Measurements from ENCODE around the gene ESR1.

The ESR1 gene

DNA sequence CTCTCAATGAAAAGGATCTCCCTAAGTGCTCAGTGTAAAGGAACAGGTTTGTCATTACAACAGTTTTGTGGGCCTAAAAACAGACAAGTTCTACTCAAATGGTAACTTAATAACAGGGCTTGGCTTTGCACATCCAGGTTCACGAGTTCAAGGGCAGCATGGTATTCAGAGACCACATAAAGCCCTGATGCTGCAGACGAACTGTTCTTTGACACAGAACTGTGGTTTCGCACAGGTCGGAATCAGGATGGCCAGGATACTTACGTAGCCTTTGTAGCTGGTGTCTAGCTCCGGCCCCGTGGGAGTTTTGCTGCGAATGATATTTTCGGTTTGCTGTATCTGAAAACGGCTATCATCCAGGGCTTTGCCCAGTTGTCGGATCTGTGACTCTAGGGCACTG is 335.9 kb downstream of the ESR1 start:
- no peak overlapping the region for H3K4me3 ChIP-seq (ENCODE audit: low read depth, low read length)
- TF ChIP-seq, protein P1, sequence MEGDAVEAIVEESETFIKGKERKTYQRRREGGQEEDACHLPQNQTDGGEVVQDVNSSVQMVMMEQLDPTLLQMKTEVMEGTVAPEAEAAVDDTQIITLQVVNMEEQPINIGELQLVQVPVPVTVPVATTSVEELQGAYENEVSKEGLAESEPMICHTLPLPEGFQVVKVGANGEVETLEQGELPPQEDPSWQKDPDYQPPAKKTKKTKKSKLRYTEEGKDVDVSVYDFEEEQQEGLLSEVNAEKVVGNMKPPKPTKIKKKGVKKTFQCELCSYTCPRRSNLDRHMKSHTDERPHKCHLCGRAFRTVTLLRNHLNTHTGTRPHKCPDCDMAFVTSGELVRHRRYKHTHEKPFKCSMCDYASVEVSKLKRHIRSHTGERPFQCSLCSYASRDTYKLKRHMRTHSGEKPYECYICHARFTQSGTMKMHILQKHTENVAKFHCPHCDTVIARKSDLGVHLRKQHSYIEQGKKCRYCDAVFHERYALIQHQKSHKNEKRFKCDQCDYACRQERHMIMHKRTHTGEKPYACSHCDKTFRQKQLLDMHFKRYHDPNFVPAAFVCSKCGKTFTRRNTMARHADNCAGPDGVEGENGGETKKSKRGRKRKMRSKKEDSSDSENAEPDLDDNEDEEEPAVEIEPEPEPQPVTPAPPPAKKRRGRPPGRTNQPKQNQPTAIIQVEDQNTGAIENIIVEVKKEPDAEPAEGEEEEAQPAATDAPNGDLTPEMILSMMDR (IDR thresholded peaks at IDR 0.05; ENCODE audit: borderline replicate concordance, insufficient read depth, low read depth, low read length): no peak

DNA sequence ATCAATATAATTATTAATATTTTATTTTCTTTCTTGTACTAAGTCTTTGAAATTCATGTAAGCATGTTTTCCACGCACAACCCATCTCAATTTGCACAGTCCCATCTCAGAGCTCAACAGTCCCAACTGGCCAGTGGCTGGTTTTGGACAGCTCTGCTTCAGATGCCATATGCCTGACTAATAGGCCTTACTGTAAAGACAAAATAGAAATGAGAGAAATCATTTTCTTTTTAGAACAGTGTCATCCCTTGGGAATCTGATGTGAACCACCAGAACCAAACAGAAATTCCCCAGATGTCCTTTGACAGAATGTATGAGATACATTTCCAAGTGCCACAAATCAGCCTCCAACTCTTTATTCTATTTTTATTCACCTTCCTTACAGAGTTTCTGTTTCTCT is 338.9 kb downstream of the ESR1 start:
- TF ChIP-seq, protein P1 (IDR thresholded peaks at IDR 0.05; ENCODE audit: borderline replicate concordance, insufficient read depth, low read depth, low read length): no peak
- no peak overlapping the region for H3K4me3 ChIP-seq (ENCODE audit: low read depth, low read length)

DNA sequence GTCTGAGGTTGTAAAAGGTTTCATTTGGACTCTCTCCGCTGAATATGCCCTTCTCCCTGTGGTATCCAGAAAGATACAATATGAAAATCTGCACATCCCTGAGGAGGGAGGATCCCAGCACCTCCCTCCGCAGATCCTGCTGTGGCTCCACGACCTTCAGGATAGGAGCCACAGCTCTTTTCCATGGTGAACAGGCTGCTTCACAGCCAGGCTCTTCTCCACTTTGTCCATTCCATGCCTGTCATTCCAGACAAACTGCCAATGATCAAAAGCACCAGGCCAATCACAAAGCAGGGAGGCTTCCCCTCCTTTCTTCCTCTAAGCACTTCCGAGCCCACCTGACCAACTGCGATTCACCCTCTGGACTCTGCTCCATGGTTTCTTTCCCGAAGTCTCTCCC is 339.8 kb downstream of the ESR1 start:
- H3K4me3 ChIP-seq (ENCODE audit: low read depth, low read length): no peak overlapping the region
- TF ChIP-seq, protein P1 (IDR thresholded peaks at IDR 0.05; ENCODE audit: borderline replicate concordance, insufficient read depth, low read depth, low read length): no peak

DNA sequence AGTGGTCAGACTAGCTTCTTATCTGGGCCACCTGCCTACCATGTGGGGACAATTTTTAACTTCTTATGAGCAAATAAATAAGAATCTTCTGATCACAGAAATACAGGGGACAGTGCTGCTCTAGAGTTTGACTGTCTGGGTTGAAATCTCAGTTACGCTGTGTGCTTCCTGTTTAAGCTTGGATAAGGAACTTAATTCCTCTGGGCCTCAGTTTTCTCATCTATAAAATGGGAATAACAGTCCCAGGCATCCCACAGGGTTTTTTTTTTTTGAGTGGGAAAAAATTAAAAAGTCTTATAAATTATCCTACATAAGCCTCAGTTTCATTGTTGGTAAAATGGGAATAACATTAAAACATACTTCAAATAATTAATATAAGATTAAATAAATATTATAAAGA is 340.9 kb downstream of the ESR1 start:
- TF ChIP-seq, protein P1 (IDR thresholded peaks at IDR 0.05; ENCODE audit: borderline replicate concordance, insufficient read depth, low read depth, low read length): no peak
- no peak overlapping the region for H3K4me3 ChIP-seq (ENCODE audit: low read depth, low read length)

DNA sequence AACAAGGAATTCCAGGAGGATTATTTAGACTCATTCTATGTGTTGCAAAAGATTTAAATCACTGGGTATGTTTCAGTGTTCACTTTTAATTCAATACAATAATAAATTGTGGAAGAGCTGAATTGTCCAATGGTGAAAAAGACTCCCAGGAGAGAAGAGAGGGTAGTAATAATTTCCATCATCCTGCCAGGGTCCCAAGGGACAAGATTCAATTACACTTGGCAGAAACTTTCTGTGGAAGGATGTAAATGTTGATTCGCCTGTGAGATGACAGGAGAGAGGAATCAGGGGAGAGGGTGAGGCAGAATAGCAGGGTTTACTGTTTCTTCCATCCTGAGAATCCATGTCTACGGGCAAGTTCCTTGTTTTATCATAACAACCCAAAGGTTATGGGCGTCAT is 342.7 kb downstream of the ESR1 start:
- TF ChIP-seq, protein P1 (IDR thresholded peaks at IDR 0.05; ENCODE audit: borderline replicate concordance, insufficient read depth, low read depth, low read length): no peak
- no peak overlapping the region for H3K4me3 ChIP-seq (ENCODE audit: low read depth, low read length)

DNA sequence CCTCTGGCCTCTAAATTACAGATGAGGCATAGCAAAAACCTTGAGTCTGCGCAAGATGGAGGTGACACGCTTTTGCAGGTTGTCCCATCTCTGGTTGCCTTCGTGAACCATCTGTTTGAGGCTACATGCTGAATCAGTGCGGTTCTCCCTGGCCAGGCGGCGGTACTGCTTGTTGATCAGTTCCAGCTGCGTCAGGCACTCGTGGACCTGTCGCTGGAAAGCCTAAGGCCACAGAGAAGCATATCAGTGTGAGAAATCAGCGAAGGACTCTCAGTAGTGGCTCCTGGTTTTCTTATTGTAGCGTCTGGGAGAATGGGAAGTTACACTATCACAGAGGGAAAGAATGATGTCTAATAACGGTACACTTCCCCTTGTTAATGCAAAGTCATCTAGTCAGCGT is 344.4 kb downstream of the ESR1 start:
- TF ChIP-seq, protein P1 (IDR thresholded peaks at IDR 0.05; ENCODE audit: borderline replicate concordance, insufficient read depth, low read depth, low read length): no peak
- no peak overlapping the region for H3K4me3 ChIP-seq (ENCODE audit: low read depth, low read length)

DNA sequence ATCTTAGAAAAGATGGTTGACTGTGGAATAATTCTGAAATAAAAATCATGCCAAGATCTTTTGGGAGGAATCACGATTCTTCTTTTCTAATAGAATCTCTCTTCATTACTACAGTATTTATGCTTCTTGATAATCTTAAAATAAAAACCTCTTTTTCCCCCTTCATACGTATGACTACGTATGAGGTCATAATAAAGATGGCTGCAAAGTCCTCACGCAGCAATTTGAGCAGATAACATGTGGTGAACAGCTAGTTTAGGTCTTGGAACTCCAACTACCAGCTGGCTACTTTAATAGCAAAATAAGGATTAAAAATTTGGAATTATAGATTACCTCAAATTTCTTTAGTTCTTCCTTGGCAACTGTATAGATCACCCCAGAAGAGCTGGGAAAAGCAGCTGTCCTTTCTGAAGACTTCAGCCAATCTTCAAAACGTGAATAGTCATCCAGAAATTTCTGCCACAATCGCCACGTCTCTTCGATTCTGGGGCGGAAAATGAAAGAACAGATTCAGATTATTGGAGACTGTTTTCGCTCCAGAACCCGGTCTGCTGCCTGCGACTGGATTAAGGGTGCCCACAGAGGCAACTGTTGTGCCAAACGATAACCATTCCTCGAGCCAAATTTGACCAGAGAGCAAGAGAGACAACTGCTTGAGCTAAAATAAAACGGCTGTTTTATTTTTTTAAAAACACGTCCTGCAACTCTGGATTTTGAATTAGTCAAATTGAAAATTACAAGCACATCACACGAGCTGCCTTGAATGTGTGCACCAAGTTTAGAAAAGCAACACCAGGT is 347.3 kb downstream of the ESR1 start:
- H3K4me3 ChIP-seq (ENCODE audit: low read depth, low read length): no peak overlapping the region
- TF ChIP-seq, protein P1 (IDR thresholded peaks at IDR 0.05; ENCODE audit: borderline replicate concordance, insufficient read depth, low read depth, low read length): no peak
